GM19397 (cell line): Measurements from ENCODE around the gene CEACAM19.
"Not testable (repeated sequence)": the region's sequence is repeated elsewhere in the genome, so short reads cannot be mapped to it uniquely, and the experiment has no call there.

Experiments
- ATAC-seq: cut with Tn5 transposase; IDR thresholded peaks from one replicate; pipeline ENCODE4 v1.9.1; 2021; ENCODE audit warnings: mild to moderate bottlenecking, moderate library complexity; ENCODE audit not compliant: unreplicated experiment

Gene CEACAM19

DNA sequence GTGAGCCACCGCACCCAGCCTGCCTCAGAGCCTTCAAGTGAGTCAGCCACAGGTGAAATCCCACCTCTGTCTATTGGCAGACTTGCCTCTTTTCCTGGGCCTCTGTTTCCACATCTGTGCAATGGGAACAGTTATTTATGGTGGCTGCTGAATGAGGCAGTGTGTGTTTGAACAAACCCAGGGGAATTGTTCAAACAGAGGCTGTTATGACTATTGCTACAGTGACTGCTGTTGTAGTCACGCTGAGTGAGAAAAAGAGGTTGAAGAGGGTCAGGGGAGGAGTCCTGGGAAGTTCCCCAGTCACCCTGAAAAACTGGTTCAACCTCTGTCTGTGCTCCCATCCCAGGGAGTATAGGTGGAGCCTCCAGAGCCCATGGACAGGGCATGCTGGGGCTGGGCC is at the start of gene CEACAM19:
Gene CEACAM19, plus strand, starts transcription at position 83 of the 400 bp plus-strand sequence. CDS start 450 bp downstream, outside the sequence.
- no peak for ATAC-seq

DNA sequence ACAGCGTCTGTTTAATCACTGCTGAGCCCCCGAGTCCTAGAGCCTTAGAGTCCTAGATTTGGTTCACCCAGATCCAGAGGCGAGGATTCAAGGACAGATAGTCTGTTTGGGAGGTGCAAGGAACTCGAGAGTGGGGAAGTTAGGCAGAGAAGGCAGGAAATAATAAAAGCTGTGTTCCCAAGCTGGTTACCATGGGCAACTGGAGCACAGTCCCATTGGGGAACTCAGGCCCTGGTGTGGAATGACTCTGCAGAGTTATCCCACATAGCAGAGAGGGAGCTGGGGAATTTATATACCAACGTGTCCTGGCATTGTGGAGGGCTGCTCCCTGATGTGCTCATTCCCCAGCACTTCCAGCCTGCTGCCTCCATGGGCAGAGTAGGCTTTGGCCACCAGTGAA is 48.2 kb upstream of the CEACAM19 start:
- ATAC-seq = no peak

GRCh38 chr19:44623626-44624025 is 47.7 kb upstream of the CEACAM19 start:
- ATAC-seq = no peak

- ATAC-seq = no peak
Measured at GRCh38 chr19:44624840-44625354, 46.4 kb upstream of the CEACAM19 start.

DNA sequence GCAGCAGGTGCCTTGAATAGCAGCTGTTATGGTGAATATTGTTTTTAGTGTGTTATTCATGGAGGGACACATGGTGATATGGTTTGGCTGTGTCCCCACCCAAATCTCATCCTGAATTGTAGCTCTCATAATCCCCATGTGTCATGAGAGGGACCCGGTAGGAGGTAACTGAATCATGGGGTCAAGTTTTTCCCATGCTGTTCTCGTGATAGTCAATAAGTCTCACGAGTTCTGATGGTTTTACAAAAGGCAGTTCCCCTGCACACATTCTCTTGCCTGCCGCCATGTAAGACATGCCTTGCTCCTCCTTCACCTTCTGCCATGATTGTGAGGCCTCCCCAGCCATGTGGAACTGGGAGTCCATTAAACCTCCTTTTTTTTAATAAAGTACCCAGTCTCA is 45.6 kb upstream of the CEACAM19 start:
- ATAC-seq = not testable (repeated sequence)

GRCh38 chr19:44626048-44626624 is 45.1 kb upstream of the CEACAM19 start:
- no peak for ATAC-seq

- no peak for ATAC-seq
Measured at GRCh38 chr19:44627631-44628030, 43.7 kb upstream of the CEACAM19 start.

DNA sequence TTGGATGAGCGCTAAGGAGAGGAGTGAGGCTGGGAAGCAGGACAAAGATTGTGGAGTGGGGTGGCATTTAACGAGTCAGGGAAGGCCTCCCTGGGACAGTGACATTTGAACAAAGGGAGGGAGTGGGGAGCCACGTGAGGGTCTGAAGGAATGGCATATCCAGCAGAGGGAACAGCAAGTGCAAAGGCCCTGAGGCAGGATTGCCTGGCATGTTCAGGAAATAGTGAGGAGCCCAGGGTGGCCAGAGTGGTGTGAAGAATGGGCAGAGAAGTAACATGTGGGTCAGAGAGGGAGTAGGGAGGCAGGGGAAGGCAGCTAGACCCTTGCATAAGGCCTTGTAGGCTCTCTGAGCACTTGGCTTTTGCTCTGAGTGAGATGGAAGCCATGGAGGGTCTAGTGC is 42.5 kb upstream of the CEACAM19 start:
- ATAC-seq = no peak

GRCh38 chr19:44631611-44632010 is 39.7 kb upstream of the CEACAM19 start:
- ATAC-seq = not testable (repeated sequence)

DNA sequence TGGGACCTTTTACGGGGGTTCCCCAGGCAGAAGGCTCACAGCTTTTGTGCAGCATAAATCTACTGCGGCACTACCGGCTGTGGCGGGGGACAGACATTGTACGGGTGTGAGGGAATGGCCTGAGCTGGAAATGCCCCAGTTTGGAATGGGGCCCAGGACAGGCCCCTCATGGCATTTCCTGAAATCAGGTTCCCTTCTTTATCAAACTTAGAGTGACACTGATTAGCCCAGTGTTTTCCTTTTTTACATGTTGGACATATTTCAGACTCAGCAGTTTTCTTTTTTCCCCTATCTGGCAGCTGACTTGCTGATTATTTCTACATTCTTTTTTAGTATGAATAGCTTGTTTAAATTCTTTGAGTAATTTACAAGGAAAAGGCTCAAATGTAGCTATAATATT is 37.2 kb upstream of the CEACAM19 start:
- not testable (repeated sequence) for ATAC-seq

DNA sequence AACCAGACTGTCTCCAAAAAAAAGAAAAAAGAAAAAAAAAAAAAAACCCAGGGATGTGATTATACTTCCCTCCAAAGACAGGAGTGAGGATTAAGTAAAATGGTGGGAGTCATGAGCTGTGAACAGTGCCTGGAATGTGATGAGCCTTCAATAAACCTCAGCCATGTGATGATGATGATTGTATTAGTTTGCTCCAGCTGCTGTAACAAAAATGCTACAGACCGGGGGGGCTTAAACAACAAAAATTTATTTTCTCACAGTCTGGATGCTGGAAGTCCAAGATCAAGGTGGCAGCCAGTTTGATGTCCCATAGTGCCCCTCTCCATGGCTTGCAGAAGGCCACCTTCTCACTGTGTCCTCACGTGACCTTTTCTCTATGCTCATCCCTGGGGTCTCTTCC is 36.5 kb upstream of the CEACAM19 start:
- ATAC-seq = no peak

DNA sequence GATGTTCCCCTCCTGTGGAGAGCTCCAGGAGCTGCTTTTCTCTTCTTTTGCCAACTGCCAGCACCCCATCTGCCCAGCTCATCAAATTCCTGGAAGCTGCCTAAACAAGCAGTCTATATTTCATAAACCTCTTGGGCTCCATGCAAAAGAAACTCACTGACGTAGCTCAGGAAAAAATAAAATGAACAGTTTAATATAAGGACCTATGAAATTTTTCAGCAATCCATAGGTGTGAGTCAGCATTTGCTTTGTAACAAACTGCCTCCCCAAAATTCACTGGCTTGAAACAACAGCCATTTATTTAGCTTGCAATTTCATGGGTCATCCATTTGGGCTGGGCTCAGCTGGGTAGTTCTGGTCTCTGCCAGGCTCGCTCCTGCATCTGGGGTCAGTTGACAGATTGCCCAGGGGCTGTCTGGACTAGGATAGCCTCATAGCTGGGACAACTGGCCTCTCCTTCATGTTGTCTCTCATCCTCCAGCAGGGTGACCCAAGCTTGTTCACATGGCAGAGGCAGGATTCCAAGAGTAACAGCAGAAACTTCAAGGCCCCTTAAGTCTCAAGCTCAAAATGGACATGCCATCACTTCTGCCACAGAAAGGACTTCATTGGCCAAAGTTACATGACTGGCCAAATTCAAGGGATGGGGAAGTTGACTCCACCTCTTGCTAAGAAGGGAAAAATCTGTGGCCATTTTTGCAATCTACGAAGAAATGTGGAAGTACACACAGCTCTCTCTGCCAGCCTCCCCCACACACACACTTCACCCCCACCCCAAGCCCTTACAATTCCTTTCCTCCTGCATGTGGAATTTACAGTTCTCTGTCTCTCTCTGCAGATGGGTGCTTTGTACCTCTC is 35.5 kb upstream of the CEACAM19 start:
- no peak for ATAC-seq

DNA sequence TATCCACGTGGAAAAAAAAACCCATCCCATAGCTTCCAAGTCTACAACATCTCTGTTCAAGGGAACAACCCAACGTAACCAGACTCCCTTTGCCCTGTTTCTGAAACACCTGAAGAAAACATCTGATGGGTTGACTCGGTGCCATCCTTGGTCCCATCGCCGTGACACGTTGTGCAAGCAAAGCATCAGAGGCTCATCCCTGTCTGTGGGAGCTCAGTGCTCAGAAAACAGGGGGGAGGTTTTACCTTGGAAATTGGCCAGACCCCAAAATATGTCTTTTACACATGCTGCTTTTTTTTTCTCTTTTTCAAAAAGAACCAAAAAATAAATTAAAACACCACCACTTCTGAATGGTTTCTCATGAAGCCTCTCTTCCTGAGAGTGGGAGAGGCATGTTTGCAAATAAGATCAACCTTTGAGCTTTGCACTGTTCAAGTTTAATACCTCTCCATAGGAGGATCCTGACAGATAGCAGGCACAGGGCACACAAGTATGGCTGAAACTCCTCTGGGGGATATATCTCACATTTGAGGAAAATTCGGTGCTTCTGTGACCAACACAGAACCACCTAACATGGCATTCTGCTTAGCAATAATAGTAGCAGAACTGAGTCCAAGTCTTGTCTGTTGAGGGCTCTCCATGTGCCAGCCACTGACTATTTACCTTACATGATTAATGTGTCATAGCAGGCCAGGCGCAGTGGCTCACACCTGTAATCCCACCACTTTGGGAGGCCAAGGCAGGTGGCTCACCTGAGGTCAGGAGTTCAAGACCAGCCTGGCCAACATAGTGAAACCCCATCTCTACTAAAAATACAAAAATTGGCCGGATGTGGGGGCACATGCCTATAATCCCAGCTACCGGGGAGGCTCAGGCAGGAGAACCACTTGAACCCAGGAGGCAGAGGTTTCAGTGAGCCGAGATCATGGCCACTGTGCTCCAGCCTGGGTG is 34.6 kb upstream of the CEACAM19 start:
- no peak for ATAC-seq

GRCh38 chr19:44637390-44637764 is 33.9 kb upstream of the CEACAM19 start:
- ATAC-seq = no peak

GRCh38 chr19:44640518-44640917 is 30.8 kb upstream of the CEACAM19 start:
- no peak for ATAC-seq

- ATAC-seq = no peak
Measured at GRCh38 chr19:44641501-44642265, 29.6 kb upstream of the CEACAM19 start.

DNA sequence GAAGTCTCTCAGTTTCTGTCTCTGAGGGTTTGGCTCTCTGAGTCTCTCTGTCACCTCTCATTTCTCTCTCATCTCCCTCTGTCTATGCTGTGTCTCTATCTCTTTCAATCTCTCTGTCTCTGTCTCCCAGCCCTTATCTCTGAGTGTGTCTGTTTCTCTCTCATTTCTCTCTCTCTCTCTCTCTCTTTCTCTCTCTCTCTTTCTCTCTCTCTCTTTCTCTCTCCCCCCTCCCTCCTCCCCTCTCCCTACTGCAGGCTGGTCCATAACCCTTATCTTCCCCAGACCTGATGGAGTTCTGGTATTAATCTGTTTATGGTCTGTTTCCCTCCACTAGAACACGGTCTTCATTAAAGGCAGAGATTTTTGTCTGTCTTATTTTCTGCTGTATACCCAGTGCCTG is 28.9 kb upstream of the CEACAM19 start:
- no peak for ATAC-seq

GRCh38 chr19:44643605-44644401 is 27.5 kb upstream of the CEACAM19 start, which contains the start of gene PVR:
Gene PVR (plus strand): TSS chr19:44643910. CDS start chr19:44644097, 187 bp downstream.
- no peak for ATAC-seq

GRCh38 chr19:44644402-44645016 is 26.8 kb upstream of the CEACAM19 start:
- ATAC-seq = no peak
